ENCODE results near the gene TRABD. TPM values are rescaled to one million over a fixed set of nuclear protein-coding genes. Genes with fewer than 3 reads are reported as not detected.
"Not testable (repeated sequence)": the region's sequence is repeated elsewhere in the genome, so short reads cannot be mapped to it uniquely, and the experiment has no call there.

Gene TRABD
- total RNA-seq, 4 donors from 2014 or later: 39.3 to 55.1 (median 45.8) TPM

DNA sequence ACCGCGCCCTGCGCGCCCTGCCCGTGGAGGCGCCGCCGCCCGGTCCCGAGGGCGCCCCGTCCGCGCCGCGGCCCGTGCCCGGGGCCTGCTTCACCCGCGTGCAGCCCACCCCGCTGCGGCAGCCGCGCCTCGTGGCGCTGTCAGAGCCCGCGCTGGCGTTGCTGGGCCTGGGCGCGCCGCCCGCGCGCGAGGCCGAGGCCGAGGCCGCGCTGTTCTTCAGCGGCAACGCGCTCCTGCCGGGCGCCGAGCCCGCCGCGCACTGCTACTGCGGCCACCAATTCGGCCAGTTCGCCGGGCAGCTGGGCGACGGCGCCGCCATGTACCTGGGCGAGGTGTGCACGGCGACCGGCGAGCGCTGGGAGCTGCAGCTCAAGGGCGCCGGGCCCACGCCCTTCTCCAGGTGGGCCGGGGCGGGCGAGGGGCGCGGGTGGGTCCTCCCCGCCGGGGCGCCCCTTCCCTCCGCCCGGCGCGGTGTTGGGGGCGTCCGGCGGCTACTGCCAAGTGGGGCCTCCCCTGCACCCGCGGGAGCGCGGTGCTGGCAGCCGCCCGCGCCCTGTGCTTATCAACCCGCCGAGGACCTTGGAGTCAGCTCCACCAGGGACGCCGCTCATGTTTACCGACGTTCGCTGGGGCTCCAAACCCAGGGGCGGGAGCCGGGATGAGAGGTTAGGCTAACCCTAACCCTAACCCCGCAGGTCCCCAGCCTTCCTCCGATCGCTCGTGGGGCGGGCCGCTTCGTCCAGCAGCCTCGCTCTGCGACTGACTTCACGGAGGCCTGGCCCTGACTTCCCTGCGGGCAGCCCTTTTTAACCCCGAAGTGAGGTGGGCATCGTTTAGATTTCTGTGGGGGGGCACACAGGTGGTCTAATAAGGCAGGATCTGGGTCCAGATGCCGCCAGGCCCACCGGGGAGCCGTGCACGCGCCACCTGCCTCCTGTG, 15.7 kb downstream of the TRABD start:
- Histone ChIP-seq H3K27me3 (no peaks in the 10 kb centered on the region), H3K9me3 (no peaks in the 10 kb centered on the region), H3K4me1 (peaks cover 15 to 48% (median 18%) of the 10 kb centered on the region in 3 donors), H3K27ac (peak overlapping the region; percentile 72 to 93 (median 88)), H3K36me3 (peaks cover 7 to 63% (median 11%) of the 10 kb centered on the region in 3 donors), H3K4me3 (peak overlapping the region; percentile 63 to 92 (median 73))
- DNase-seq: no peak
- TF ChIP-seq POLR2A (IDR thresholded peaks at IDR 0.05): no peak
- TF ChIP-seq, protein P1, sequence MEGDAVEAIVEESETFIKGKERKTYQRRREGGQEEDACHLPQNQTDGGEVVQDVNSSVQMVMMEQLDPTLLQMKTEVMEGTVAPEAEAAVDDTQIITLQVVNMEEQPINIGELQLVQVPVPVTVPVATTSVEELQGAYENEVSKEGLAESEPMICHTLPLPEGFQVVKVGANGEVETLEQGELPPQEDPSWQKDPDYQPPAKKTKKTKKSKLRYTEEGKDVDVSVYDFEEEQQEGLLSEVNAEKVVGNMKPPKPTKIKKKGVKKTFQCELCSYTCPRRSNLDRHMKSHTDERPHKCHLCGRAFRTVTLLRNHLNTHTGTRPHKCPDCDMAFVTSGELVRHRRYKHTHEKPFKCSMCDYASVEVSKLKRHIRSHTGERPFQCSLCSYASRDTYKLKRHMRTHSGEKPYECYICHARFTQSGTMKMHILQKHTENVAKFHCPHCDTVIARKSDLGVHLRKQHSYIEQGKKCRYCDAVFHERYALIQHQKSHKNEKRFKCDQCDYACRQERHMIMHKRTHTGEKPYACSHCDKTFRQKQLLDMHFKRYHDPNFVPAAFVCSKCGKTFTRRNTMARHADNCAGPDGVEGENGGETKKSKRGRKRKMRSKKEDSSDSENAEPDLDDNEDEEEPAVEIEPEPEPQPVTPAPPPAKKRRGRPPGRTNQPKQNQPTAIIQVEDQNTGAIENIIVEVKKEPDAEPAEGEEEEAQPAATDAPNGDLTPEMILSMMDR (IDR thresholded peaks at IDR 0.05): no peak
- intact Hi-C loops (cut with DNase I): no loop called here
- 12 to 13% methylated on average over 10 to 15 of the region's 115 CpGs for WGBS, 2 donors

DNA sequence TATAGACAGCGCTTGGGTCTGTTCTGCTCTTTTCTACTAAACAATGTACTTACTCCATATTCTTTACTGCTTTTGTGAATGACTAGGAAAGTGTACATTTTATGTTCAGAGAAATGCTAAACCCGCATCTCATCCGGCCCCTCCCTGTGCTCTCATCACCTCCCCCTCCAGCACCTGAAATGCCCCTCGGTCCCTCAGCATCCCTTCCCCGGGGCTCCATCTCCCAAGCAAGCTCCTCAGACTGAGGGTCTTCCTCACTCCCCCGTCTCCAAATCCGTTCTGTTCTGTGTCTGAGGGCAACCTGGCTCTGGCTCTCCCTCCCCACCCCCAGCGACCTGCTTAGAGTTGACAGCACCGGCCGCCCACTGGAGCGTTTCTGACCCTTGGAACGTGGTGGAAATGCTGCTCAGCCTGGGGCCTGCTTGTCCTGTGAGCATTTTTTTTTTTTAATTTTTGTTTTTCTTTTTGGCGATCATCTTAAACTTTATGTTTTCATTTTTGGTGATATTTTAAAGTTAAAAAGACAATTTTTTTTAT, 16.5 kb downstream of the TRABD start:
- no peaks in the 10 kb centered on the region for H3K27me3 ChIP-seq
- H3K9me3 ChIP-seq: no peaks in the 10 kb centered on the region
- peaks cover 7 to 63% (median 15%) of the 10 kb centered on the region in 3 donors for H3K36me3 ChIP-seq
- H3K27ac ChIP-seq: peak overlapping the region in 1 of 4 donors; percentile 25
- TF ChIP-seq, protein P1 (IDR thresholded peaks at IDR 0.05): no peak
- TF ChIP-seq POLR2A (IDR thresholded peaks at IDR 0.05): no peak
- H3K4me1 ChIP-seq: peaks cover 15 to 55% (median 18%) of the 10 kb centered on the region in 3 donors
- WGBS, 2 donors: 71 to 77% methylated on average over 13 of the region's 13 CpGs
- no peak for DNase-seq
- H3K4me3 ChIP-seq: peak overlapping the region; percentile 63 to 92 (median 73)
- intact Hi-C loops (cut with DNase I): no loop called here

DNA sequence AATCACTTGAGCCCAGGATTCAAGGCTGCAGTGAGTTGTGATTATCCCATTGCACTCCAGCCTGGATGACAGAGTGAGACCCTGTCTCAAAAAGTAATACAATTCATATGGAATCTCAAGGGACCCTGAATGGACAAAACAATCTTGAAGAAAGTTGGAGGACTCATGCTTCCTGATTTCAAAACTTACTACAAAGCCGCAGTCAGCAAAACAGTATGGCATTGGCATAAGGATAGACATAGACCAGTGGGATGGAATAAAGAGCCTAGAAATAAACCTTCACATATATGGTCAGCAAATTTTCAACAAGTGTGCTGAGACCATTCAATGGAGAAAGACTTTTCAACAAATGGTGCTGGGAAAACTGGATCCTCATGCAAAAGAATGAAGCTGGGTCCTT, 17.6 kb downstream of the TRABD start:
- no peaks in the 10 kb centered on the region for H3K27me3 ChIP-seq
- H3K4me1 ChIP-seq: peaks cover 15 to 60% (median 18%) of the 10 kb centered on the region in 3 donors
- intact Hi-C loops (cut with DNase I): no loop called here

DNA sequence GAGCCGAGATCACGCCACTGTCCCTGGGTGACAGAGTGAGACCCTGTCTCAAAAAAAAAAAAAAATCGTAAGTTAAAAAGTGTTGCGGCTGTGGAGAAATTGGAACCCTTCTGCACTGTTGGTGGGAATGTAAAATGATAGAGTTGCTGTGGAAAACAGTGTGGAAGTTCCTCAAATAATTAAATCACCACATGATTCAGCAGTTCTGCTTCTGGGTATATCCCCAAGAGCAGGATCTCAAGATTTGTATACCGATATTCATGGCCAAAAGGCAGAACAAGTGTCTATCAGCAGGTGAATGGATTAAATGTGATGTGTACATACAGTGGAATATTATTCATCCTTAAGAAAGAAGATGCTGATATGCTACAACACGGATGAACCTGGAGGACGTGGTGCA, 18.9 kb downstream of the TRABD start:
- Histone ChIP-seq H3K36me3 (peaks cover 0 to 65% (median 12%) of the 10 kb centered on the region in 3 donors), H3K27me3 (no peaks in the 10 kb centered on the region), H3K9me3 (no peaks in the 10 kb centered on the region), H3K27ac (peak overlapping the region in 1 of 4 donors; percentile 12), H3K4me3 (no peak overlapping the region), H3K4me1 (peaks cover 13 to 62% (median 17%) of the 10 kb centered on the region in 3 donors)
- no peak for DNase-seq
- 79 to 81% methylated on average over 6 to 7 of the region's 7 CpGs for WGBS, 2 donors
- intact Hi-C loops (cut with DNase I): no loop called here
- TF ChIP-seq POLR2A (IDR thresholded peaks at IDR 0.05): no peak
- TF ChIP-seq, protein P1 (IDR thresholded peaks at IDR 0.05): no peak

More for the DNA sequence above, 17.6 kb downstream of the TRABD start:
- no peak for DNase-seq
- Histone ChIP-seq H3K27ac (no peak overlapping the region), H3K9me3 (no peaks in the 10 kb centered on the region), H3K36me3 (peaks cover under 1 to 63% (median 12%) of the 10 kb centered on the region in 3 donors), H3K4me3 (no peak overlapping the region)
- no peak for TF ChIP-seq POLR2A (IDR thresholded peaks at IDR 0.05)
- TF ChIP-seq, protein P1 (IDR thresholded peaks at IDR 0.05): no peak
- 100% methylated on average over 1 of the region's 1 CpG for WGBS, 2 donors

DNA sequence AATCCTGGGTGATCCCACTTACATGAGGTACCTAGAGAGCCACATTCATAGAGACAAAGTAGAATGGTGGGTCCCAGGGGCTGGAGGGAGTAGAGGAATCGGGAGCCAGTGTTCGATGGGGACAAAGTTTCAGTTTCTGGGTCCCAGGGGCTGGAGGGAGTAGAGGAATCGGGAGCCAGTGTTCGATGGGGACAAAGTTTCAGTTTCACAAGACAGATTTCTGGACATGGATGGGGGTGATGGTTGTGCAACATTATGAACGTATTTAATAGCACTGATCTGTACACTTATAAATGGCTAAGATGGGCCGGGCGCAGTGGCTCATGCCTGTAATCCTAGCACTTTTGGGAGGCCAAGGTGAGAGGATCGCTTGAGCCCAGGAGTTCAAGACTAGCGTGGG, 19.3 kb downstream of the TRABD start:
- H3K36me3 ChIP-seq: peaks cover 0 to 67% (median 13%) of the 10 kb centered on the region in 3 donors
- H3K9me3 ChIP-seq; H3K27me3 ChIP-seq; intact Hi-C loops (cut with DNase I); DNase-seq; H3K4me3 ChIP-seq: not testable (repeated sequence)
- WGBS, 2 donors: 74 to 86% methylated on average over 9 of the region's 9 CpGs
- peak overlapping the region in 1 of 4 donors; percentile 12 for H3K27ac ChIP-seq
- peaks cover 9 to 62% (median 12%) of the 10 kb centered on the region in 3 donors for H3K4me1 ChIP-seq

Data from esophagus squamous epithelium (tissue), 5 donors.